ENCODE measurements around the gene ERGIC2.
"Not testable (repeated sequence)": the region's sequence is repeated elsewhere in the genome, so short reads cannot be mapped to it uniquely, and the experiment has no call there.

Gene ERGIC2

GRCh38 chr12:29291226-29291625 is 89.7 kb downstream of the ERGIC2 start:
- DNase-seq = no peak

GRCh38 chr12:29290475-29290874 is 90.5 kb downstream of the ERGIC2 start:
- not testable (repeated sequence) for DNase-seq

GRCh38 chr12:29288031-29288430 is 92.9 kb downstream of the ERGIC2 start:
- no peak for DNase-seq

- DNase-seq = no peak
These were observed 93.3 kb downstream of the ERGIC2 start for GRCh38 chr12:29287622-29288021.

All from stimulated activated CD4-positive, alpha-beta T cell treated with anti-CD3 and anti-CD28 coated beads, Interleukin-2, amount 100 ng/mL, for 24 hours (primary cell).